ENCODE measurements around the gene RSAD2.

Gene RSAD2

DNA sequence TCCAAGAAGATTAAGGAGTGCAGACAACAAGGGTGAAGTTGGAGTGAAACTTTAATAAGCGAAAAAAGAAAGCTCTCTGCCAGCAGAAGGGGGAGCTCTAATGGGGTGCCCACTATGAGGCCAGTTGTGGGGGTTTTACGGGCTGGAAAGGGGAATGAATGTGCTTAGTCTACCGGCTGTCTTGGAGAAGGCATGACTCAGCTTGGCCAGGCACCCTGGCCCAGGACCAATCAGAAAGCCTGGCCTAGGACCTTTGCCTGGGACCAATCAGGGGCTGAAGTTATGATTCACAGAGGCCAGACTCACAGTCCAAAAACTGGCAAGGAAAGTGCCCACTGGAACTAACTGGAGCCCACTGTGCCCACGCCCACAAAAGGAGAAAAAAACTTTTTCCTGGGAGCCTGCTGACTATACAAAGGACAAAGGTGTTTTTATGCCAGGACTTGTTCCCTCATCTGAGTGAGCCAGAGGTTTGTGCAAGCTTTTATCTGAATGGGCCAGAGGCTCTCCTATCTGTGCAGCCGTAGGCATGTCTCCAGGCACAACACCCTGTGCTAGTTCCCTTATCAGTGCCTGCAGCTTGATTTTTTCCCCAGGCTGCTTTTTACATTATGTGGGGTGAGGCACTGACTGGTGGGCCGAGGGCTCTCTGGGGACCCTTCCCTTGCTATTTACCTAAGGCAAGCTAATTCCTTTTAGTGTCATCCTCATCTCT is 30.5 kb upstream of the RSAD2 start:
- no peak for TF ChIP-seq EZH2phosphoT487 (conservative IDR thresholded peaks at IDR 0.05; ENCODE audit: low read length)
- TF ChIP-seq, protein P1, sequence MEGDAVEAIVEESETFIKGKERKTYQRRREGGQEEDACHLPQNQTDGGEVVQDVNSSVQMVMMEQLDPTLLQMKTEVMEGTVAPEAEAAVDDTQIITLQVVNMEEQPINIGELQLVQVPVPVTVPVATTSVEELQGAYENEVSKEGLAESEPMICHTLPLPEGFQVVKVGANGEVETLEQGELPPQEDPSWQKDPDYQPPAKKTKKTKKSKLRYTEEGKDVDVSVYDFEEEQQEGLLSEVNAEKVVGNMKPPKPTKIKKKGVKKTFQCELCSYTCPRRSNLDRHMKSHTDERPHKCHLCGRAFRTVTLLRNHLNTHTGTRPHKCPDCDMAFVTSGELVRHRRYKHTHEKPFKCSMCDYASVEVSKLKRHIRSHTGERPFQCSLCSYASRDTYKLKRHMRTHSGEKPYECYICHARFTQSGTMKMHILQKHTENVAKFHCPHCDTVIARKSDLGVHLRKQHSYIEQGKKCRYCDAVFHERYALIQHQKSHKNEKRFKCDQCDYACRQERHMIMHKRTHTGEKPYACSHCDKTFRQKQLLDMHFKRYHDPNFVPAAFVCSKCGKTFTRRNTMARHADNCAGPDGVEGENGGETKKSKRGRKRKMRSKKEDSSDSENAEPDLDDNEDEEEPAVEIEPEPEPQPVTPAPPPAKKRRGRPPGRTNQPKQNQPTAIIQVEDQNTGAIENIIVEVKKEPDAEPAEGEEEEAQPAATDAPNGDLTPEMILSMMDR (IDR thresholded peaks at IDR 0.05; ENCODE audit: insufficient read depth, low read length, poor library complexity, severe bottlenecking), result no peak
- Histone ChIP-seq H3K4me2 (ENCODE audit: low read depth, low read length, poor library complexity, severe bottlenecking) (no peak overlapping the region), H3K9me3 (ENCODE audit: insufficient read depth, low read length) (peaks cover 47% of the 10 kb centered on the region), H3K9ac (ENCODE audit: low read length) (no peak overlapping the region), H4K20me1 (ENCODE audit: low read depth, low read length) (no peaks in the 10 kb centered on the region), H2AFZ (ENCODE audit: low read depth, low read length, severe bottlenecking) (no peak overlapping the region), H3K27me3 (ENCODE audit: low read length) (no peaks in the 10 kb centered on the region), H3K36me3 (ENCODE audit: low read length) (peaks cover 3% of the 10 kb centered on the region), H3F3A (ENCODE audit: insufficient read depth) (no peaks in the 10 kb centered on the region), H3K9me2 (replicated peaks; ENCODE audit: insufficient read depth, low read length) (no peaks in the 10 kb centered on the region), H3K79me2 (ENCODE audit: insufficient read depth, low read length) (no peaks in the 10 kb centered on the region), H3K27ac (ENCODE audit: low read depth, low read length) (no peak overlapping the region), H3K4me3 (ENCODE audit: insufficient read depth, low read length, poor library complexity, severe bottlenecking) (no peak overlapping the region)

DNA sequence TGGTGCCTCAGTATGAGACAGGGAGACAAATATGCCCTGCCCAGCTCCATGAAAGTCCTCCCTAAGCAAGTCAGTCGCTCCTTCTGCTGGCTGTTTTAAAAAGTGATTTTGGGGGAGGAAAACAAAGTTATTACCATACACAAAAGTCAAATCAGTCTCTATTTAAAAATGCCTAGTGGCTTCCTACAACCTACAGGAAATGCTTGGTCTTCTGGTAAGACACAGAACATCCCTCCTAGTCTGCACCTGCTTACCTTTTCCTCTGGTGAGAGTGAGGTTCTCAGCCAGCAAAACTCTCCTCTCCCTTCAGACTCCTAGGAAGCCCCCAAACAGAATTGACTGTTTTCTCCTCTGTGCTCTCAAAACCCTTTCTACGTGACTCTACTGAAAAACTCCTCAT is 25.4 kb upstream of the RSAD2 start:
- Histone ChIP-seq H2AFZ (ENCODE audit: low read depth, low read length, severe bottlenecking) (no peak overlapping the region), H3F3A (ENCODE audit: insufficient read depth) (no peaks in the 10 kb centered on the region), H3K27me3 (ENCODE audit: low read length) (no peaks in the 10 kb centered on the region), H3K36me3 (ENCODE audit: low read length) (no peaks in the 10 kb centered on the region; the same call in 1 of the 2 replicates), H3K27ac (ENCODE audit: low read depth, low read length) (no peak overlapping the region), H3K79me2 (ENCODE audit: insufficient read depth, low read length) (no peaks in the 10 kb centered on the region), H3K9me3 (ENCODE audit: insufficient read depth, low read length) (no peaks in the 10 kb centered on the region), H4K20me1 (ENCODE audit: low read depth, low read length) (no peaks in the 10 kb centered on the region), H3K9me2 (replicated peaks; ENCODE audit: insufficient read depth, low read length) (no peaks in the 10 kb centered on the region), H3K9ac (ENCODE audit: low read length) (no peak overlapping the region), H3K4me2 (ENCODE audit: low read depth, low read length, poor library complexity, severe bottlenecking) (no peak overlapping the region), H3K4me3 (ENCODE audit: insufficient read depth, low read length, poor library complexity, severe bottlenecking) (no peak overlapping the region)
- TF ChIP-seq, protein P1 (IDR thresholded peaks at IDR 0.05; ENCODE audit: insufficient read depth, low read length, poor library complexity, severe bottlenecking), result no peak
- TF ChIP-seq EZH2phosphoT487 (conservative IDR thresholded peaks at IDR 0.05; ENCODE audit: low read length), result no peak

DNA sequence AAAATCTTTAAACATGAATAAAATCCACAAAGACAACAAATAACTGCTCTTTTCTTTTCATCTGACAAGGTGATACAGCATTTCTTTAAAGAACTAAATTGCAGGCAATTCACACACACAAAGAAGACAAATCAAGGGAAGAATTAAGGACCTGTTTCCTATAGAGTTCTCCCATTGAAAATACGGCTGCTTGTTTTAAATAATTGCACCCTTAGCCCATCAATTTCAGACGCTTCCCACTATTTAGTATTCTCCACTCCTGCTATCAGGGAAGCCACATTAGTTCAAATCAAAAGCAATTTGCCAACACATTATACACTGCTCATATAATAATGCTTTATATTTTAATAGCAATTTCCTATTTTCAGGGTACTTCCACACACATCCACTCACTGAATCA is 23.2 kb upstream of the RSAD2 start:
- Histone ChIP-seq H3K9ac (ENCODE audit: low read length) (no peak overlapping the region), H3K36me3 (ENCODE audit: low read length) (no peaks in the 10 kb centered on the region; the same call in 1 of the 2 replicates), H3K27ac (ENCODE audit: low read depth, low read length) (no peak overlapping the region), H3K9me3 (ENCODE audit: insufficient read depth, low read length) (peaks cover 8% of the 10 kb centered on the region; the same call in 1 of the 2 replicates), H3K9me2 (replicated peaks; ENCODE audit: insufficient read depth, low read length) (no peaks in the 10 kb centered on the region), H3K79me2 (ENCODE audit: insufficient read depth, low read length) (no peaks in the 10 kb centered on the region), H2AFZ (ENCODE audit: low read depth, low read length, severe bottlenecking) (no peak overlapping the region), H3K27me3 (ENCODE audit: low read length) (no peaks in the 10 kb centered on the region), H3K4me2 (ENCODE audit: low read depth, low read length, poor library complexity, severe bottlenecking) (no peak overlapping the region), H3K4me3 (ENCODE audit: insufficient read depth, low read length, poor library complexity, severe bottlenecking) (no peak overlapping the region), H3F3A (ENCODE audit: insufficient read depth) (no peaks in the 10 kb centered on the region), H4K20me1 (ENCODE audit: low read depth, low read length) (no peaks in the 10 kb centered on the region)
- TF ChIP-seq EZH2phosphoT487 (conservative IDR thresholded peaks at IDR 0.05; ENCODE audit: low read length), result no peak
- TF ChIP-seq, protein P1 (IDR thresholded peaks at IDR 0.05; ENCODE audit: insufficient read depth, low read length, poor library complexity, severe bottlenecking), result no peak
